Muscle layer of duodenum (tissue), 2 donors: ENCODE data around the gene KLHL30.
"Not testable (repeated sequence)": the region's sequence is repeated elsewhere in the genome, so short reads cannot be mapped to it uniquely, and the experiment has no call there.

Experiments used
- H3K27ac ChIP-seq: one replicate; pipeline ENCODE4 v1.7.0; 2013; ENCODE audit warnings: mild to moderate bottlenecking, low read length
- H3K27me3 ChIP-seq: one replicate; pipeline ENCODE4 v1.7.0; 2013; ENCODE audit warnings: low read depth, mild to moderate bottlenecking, control low read depth, low read length
- H3K36me3 ChIP-seq, 2 donors: one replicate each; pipeline ENCODE4 v1.7.0; 2013; ENCODE audit warnings: low read length in 2 of 2, control low read depth in 1 of 2, mild to moderate bottlenecking in 1 of 2; ENCODE audit not compliant: insufficient read depth in 2 of 2, control insufficient read depth in 1 of 2
- H3K4me1 ChIP-seq, 2 donors: one replicate each; pipeline ENCODE4 v1.7.0; 2013; ENCODE audit warnings: low read length in 2 of 2, mild to moderate bottlenecking in 2 of 2, control low read depth in 1 of 2, moderate library complexity in 1 of 2; ENCODE audit not compliant: insufficient read depth in 2 of 2, control insufficient read depth in 1 of 2
- H3K4me3 ChIP-seq, 2 donors: one replicate each; pipeline ENCODE4 v1.7.0; 2013; ENCODE audit warnings: low read length in 2 of 2, low read depth in 1 of 2, mild to moderate bottlenecking in 1 of 2
- H3K9me3 ChIP-seq, 2 donors: one replicate each; pipeline ENCODE4 v1.7.0; 2013; ENCODE audit warnings: low read length in 2 of 2, control low read depth in 1 of 2, mild to moderate bottlenecking in 1 of 2; ENCODE audit not compliant: control insufficient read depth in 1 of 2
- donor health status: healthy.

KLHL30 gene

GRCh38 chr2:238115709-238116108 lies 22.8 kb upstream of the KLHL30 start:
- H3K27me3 ChIP-seq, H3K27ac ChIP-seq: not testable (repeated sequence)

GRCh38 chr2:238116298-238117198 lies 21.9 kb upstream of the KLHL30 start:
- no peaks in the 10 kb centered on the region for H3K27me3 ChIP-seq
- H3K9me3 ChIP-seq: peaks cover 0 to 5% of the 10 kb centered on the region in 2 donors
- H3K27ac ChIP-seq: no peak overlapping the region
- no peaks in the 10 kb centered on the region for H3K36me3 ChIP-seq
- no peaks in the 10 kb centered on the region for H3K4me1 ChIP-seq
- no peak overlapping the region for H3K4me3 ChIP-seq

More at GRCh38 chr2:238115709-238116108, 22.8 kb upstream of the KLHL30 start:
- H3K4me3 ChIP-seq, H3K4me1 ChIP-seq, H3K9me3 ChIP-seq, H3K36me3 ChIP-seq: not testable (repeated sequence)

DNA sequence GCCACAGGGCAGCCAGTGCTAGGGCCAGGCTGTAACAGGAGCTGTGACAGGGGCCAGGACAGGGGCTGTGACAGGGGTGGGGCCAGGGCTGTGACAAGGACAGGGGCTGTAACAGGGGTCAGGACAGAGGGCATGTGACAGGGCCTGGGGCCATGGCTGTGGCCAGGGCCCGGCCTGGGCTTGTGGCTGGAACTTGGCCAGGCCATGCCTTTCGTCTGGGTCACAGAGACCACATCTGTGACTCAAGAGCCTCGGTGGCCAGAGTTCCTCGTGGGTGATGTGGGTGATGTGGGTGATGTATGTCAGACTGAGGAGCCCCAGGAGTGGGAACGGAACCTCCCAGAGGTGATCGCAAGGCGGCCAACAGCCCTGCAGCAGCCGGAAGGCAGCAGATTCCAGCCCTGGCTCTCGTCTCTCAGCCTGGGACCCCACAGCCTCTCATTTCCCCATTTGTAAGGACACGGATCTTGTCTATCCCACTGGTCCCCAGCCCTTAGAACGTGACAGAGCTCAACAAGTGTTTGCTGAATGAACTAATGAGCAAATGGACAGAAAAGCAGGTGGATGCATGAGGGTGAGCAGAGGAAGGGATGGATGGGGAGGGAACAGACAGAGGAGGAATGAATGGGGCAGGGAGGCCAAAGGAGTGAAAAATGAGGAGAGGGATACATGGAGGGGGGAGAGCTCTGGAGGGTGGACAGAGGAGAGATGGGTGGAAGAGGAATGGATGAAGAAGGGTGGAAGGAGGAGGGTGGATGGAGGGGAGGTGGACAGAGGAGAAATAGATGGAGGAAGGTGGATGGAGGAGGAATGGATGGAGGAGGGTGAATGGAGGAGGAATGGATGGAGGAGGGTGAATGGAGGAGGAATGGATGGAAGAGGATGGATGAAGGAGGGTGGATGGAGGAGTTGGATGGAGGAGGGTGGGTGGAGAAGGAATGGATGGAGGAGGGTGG lies 21.0 kb upstream of the KLHL30 start:
- H3K36me3 ChIP-seq: no peaks in the 10 kb centered on the region
- H3K27ac ChIP-seq: no peak overlapping the region
- H3K9me3 ChIP-seq: peaks cover 0 to 5% of the 10 kb centered on the region in 2 donors
- no peaks in the 10 kb centered on the region for H3K4me1 ChIP-seq
- no peak overlapping the region for H3K4me3 ChIP-seq
- H3K27me3 ChIP-seq: no peaks in the 10 kb centered on the region

DNA sequence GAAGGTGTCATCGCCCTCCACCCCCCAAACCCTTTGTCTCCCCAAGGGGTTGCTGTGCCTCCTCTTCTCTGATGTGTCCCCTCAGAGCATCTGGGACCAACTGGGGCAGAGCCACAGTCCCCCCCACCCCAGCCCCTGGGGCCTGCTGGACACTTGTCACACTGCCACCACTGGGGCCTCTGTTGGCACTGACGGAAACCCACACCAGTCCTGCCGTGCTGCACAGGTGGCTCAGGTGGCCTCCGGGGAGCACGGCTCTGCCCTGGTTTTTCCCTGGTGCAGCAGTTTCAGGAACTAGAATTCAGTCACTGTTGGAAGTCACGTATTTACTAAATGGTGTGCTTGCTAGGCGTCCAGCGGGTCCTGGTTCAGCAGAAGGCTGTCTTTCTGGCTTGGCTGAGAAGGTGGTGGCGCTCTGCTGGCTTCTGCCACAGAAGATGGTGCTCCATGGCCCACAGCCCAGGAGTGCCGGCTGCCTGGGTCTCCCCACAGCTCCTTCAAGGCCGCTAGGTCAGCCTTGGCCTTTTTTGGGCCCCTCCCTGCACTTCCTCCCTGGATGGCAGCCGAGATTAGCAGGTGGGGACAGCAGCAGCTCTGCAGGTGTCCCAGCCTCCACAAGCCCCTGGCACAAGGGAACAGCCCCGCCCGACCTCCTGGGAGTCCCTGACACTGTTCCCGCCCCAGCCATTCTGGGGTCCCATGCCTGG lies 18.6 kb upstream of the KLHL30 start:
- H3K27me3 ChIP-seq: no peaks in the 10 kb centered on the region
- no peak overlapping the region for H3K4me3 ChIP-seq
- no peak overlapping the region for H3K27ac ChIP-seq
- no peaks in the 10 kb centered on the region for H3K4me1 ChIP-seq
- H3K9me3 ChIP-seq: no peaks in the 10 kb centered on the region
- H3K36me3 ChIP-seq: no peaks in the 10 kb centered on the region

- Histone ChIP-seq H3K9me3 (no peaks in the 10 kb centered on the region), H3K27ac (no peak overlapping the region), H3K36me3 (no peaks in the 10 kb centered on the region), H3K27me3 (no peaks in the 10 kb centered on the region), H3K4me1 (no peaks in the 10 kb centered on the region), H3K4me3 (no peak overlapping the region)
Measured at GRCh38 chr2:238120463-238121298, 17.8 kb upstream of the KLHL30 start.

GRCh38 chr2:238121511-238122286 lies 16.8 kb upstream of the KLHL30 start:
- no peak overlapping the region for H3K4me3 ChIP-seq
- no peak overlapping the region for H3K27ac ChIP-seq
- H3K9me3 ChIP-seq: no peaks in the 10 kb centered on the region
- H3K36me3 ChIP-seq: no peaks in the 10 kb centered on the region
- no peaks in the 10 kb centered on the region for H3K27me3 ChIP-seq
- no peaks in the 10 kb centered on the region for H3K4me1 ChIP-seq

- H3K4me1 ChIP-seq: peaks cover 0 to 7% of the 10 kb centered on the region in 2 donors
- H3K9me3 ChIP-seq: no peaks in the 10 kb centered on the region
- no peaks in the 10 kb centered on the region for H3K27me3 ChIP-seq
- no peak overlapping the region for H3K27ac ChIP-seq
- no peak overlapping the region for H3K4me3 ChIP-seq
- no peaks in the 10 kb centered on the region for H3K36me3 ChIP-seq
Measured at GRCh38 chr2:238122287-238123217, 15.9 kb upstream of the KLHL30 start.

DNA sequence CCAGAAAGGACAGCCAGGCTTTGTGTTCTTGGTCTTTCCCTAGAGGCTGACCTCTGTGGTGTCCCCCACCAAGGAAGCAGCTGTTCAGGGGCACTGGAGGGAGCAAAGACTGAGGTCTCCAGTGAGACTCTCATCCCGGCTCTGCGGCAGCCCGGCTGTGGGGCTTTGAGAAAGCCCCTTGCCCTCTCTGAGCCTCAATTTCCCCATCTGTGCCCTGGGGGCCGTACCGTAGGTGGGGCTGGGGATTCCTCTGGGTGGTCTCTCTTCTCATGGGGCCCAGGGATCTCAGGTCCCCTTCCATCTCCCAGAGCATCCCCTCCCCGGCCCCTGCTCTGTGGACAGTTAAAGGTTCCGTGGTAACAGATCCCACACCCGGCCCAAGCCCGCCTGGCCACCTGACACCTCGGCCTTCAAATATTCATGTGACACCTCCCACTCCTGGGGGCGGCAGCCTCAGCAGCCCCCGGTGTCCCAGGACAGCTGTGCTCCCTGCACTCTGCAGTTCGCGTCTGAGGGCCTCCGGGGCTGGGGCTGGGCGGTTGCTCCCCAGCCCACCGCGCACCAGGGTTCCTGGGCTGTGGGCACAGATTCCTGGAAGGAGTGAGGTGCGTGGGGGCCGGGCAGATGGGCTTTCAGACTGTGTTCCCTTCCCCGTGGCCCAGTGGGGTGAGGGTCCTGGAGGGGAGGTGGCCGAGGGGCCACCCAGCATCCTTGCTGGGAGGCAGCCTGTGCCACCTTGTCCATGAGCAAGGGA lies 15.1 kb upstream of the KLHL30 start:
- no peaks in the 10 kb centered on the region for H3K36me3 ChIP-seq
- no peaks in the 10 kb centered on the region for H3K9me3 ChIP-seq
- H3K27me3 ChIP-seq: no peaks in the 10 kb centered on the region
- H3K27ac ChIP-seq: no peak overlapping the region
- H3K4me3 ChIP-seq: no peak overlapping the region
- peaks cover 0 to 7% of the 10 kb centered on the region in 2 donors for H3K4me1 ChIP-seq

DNA sequence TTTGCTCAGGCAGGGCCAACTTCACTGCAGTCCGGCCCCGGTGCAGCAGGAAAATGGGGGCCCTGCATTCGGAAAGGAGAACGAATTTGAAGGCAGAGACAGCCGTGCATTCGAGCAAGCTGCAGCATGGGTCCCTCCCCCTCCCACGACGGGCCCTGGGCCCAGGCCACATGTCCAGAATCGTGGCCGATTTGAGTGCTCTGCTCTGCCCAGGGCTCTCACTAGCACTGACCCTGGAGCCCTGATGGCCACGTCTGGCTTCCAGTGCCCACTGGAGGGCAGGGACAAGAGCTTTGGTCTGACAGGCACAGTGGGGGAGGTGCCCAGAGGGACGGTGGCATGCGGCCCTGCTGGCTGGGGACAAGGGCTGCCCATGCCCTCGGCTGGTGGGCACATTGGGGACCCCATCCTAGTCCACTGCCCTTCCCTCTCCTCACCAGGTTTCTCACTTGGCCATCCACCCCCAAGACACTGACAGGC lies 14.4 kb upstream of the KLHL30 start:
- H3K36me3 ChIP-seq: no peaks in the 10 kb centered on the region
- H3K27ac ChIP-seq: no peak overlapping the region
- no peak overlapping the region for H3K4me3 ChIP-seq
- no peaks in the 10 kb centered on the region for H3K9me3 ChIP-seq
- no peaks in the 10 kb centered on the region for H3K27me3 ChIP-seq
- peaks cover 0 to 7% of the 10 kb centered on the region in 2 donors for H3K4me1 ChIP-seq
